Heart left ventricle (tissue), 16 donors: Measurements from ENCODE around the gene BPHL. TPM values are rescaled to one million over a fixed set of nuclear protein-coding genes. Genes with fewer than 3 reads are reported as not detected.

Experiments used
- ATAC-seq, 4 donors: fragments of 200-7000 bp; cut with Tn5 transposase; one replicate each; pipeline ENCODE4 v1.9.1; 2020 to 2022; ENCODE audit warnings: moderate library complexity in 4 of 4, mild to moderate bottlenecking in 3 of 4, moderate number of reproducible peaks in 1 of 4
- DNase-seq, 5 donors: peaks; one replicate each; pipeline ENCODE4 v3.0.0-alpha.2; 2020
- H3K27ac ChIP-seq, 12 donors: fragments of 200-600 bp; sonication (generic) in 4 of 12; one replicate each; pipeline versions ENCODE4 v1.5.0 to v1.8.0; 2016 to 2022; ENCODE audit warnings: mild to moderate bottlenecking in 2 of 12
- H3K27me3 ChIP-seq, 9 donors: fragments of 200-600 bp; sonication (generic) in 2 of 9; one replicate each; pipeline versions ENCODE4 v1.5.1 to v1.8.0; 2016 to 2022; ENCODE audit warnings: mild to moderate bottlenecking in 3 of 9
- H3K36me3 ChIP-seq, 9 donors: fragments of 200-600 bp; sonication (generic) in 2 of 9; one replicate each; pipeline versions ENCODE4 v1.5.0 to v1.8.0; 2018 to 2022; ENCODE audit warnings: mild to moderate bottlenecking in 2 of 9
- H3K4me1 ChIP-seq, 12 donors: fragments of 200-600 bp; sonication (generic) in 4 of 12; one replicate each; pipeline versions ENCODE4 v1.5.0 to v1.8.0; 2016 to 2022; ENCODE audit warnings: mild to moderate bottlenecking in 3 of 12
- H3K4me3 ChIP-seq, 12 donors: fragments of 200-600 bp; sonication (generic) in 4 of 12; one replicate each; pipeline versions ENCODE4 v1.5.0 to v1.8.0; 2017 to 2022; ENCODE audit warnings: mild to moderate bottlenecking in 9 of 12, moderate library complexity in 4 of 12
- H3K9me3 ChIP-seq, 12 donors: fragments of 200-600 bp; sonication (generic) in 4 of 12; one replicate each; pipeline versions ENCODE4 v1.5.0 to v1.8.0; 2016 to 2022; ENCODE audit warnings: mild to moderate bottlenecking in 1 of 12
- POLR2A ChIP-seq, 2 donors: fragments of 450-650 bp; IDR thresholded peaks; one replicate each; pipeline ENCODE4 v1.6.1; 2017; ENCODE audit warnings: antibody characterized with exemption in 2 of 2, mild to moderate bottlenecking in 2 of 2, moderate library complexity in 2 of 2
- WGBS, 4 donors: extraction: QIAGEN DNeasy Blood & Tissue Kit in 2 of 4; methylation state at CpG; one replicate each; pipeline versions ENCODE4 v1.1.5 to v1.1.7; 2013 to 2018; 5-methylcytosine and 5-hydroxymethylcytosine counted together
- intact Hi-C, 10 donors: fragments of 100-400 bp; cut with DNase I; formaldehyde crosslinking; loops; one replicate each; pipeline versions ENCODE4 v1.11.1 to v1.14.2; 2022
- long read RNA-seq, 3 donors: library from polyadenylated mRNA; unstranded; transcript quantifications; one replicate each; pipeline ENCODE4 v2.0.0, GENCODE V29; 2020 to 2021
- polyA plus RNA-seq, 2 donors: library from polyadenylated mRNA; stranded (reverse); fragments of 200-250 nt; gene quantifications; one replicate each; pipeline ENCODE4 v1.2.3, GENCODE V29; 2013
- total RNA-seq, 9 donors: library from RNA; depleted of rRNA in 2 of 9; stranded (reverse); fragments of >200 nt in 2 of 9; fragmentation: NEBNext Ultra II Directional in 3 of 9; extraction: Animal tissue kit (Norgen Biotek cat#: 25700) in 3 of 9; gene quantifications; one replicate each; pipeline versions ENCODE4 v1.1.0 to v1.2.4, GENCODE V29; 2016 to 2023
- TF ChIP-seq, protein P1 (sequence below), 12 donors: fragments of 200-600 bp; sonication (generic) in 4 of 12; IDR thresholded peaks; one replicate each; pipeline versions ENCODE4 v1.5.0 to v1.8.0; 2018 to 2022; ENCODE audit warnings: antibody characterized with exemption in 12 of 12, mild to moderate bottlenecking in 5 of 12
- donor health status: ischemic (EF 13 %, LVEDD 7.1; RV severe dilation, severe dysfunction).
- donor health status: healthy with polysubstance abuse.
- donor health status: DM: no; HTN: yes; CAD: no.
- donor health status: DM: no; HTN: no; CAD: no.
- donor health status: ischemic (EF 25% LVEDD 6.9; RV normal size, moderate dysfunction).
- donor health status: ischemic (EF 25% LVEDD 5.7; RV mildly dilated, moderate dysfunction).
- donor health status: healthy.
- donor health status: DM: yes; HTN: yes; CAD: no.
- donor health status: ischemic (EF 35%, LVEDD 5.7; RV mildly dilated, moderate dysfunction).
- donor health status: nonischemic (EF 11% LVEDD 7.7; RV severe dilation, severe dysfunction).
- donor health status: DM: yes; HTN: yes; CAD: no.
- donor health status: PGD.
- donor health status: ischemic (EF 29% LVEDD 5.4; RV normal size, mild dysfunction).
- donor health status: nonischemic (EF 23%, LVEDD 6.1; RV moderate dilation, normal function).

The BPHL gene
- total RNA-seq (10 to 100 TPM; 11.5 to 38.2 (median 17.2) TPM), polyA plus RNA-seq (10 to 100 TPM in 1 of 2 donors, 1 to 10 TPM in 1; 4.8 to 13.3 TPM)
- long read RNA-seq, donor 1, transcript BPHL-203 (7 exons, 1,928 nt): major isoform, 22 of 25 reads
- long read RNA-seq, donor 1, partial matches to known transcripts: 1 of 25 reads
- long read RNA-seq, donor 1, other reads (novel, unspliced or antisense): 2 of 25 reads
- long read RNA-seq, donor 2, transcript BPHL-203 (7 exons, 1,928 nt): major isoform, 69 of 80 reads
- long read RNA-seq, donor 2, partial matches to known transcripts: 0 of 80 reads
- long read RNA-seq, donor 2, other reads (novel, unspliced or antisense): 6 of 80 reads
- long read RNA-seq, donor 3, transcript BPHL-203 (7 exons, 1,928 nt): major isoform, 14 of 16 reads
- long read RNA-seq, donor 3, partial matches to known transcripts: 0 of 16 reads
- long read RNA-seq, donor 3, other reads (novel, unspliced or antisense): 0 of 16 reads

DNA sequence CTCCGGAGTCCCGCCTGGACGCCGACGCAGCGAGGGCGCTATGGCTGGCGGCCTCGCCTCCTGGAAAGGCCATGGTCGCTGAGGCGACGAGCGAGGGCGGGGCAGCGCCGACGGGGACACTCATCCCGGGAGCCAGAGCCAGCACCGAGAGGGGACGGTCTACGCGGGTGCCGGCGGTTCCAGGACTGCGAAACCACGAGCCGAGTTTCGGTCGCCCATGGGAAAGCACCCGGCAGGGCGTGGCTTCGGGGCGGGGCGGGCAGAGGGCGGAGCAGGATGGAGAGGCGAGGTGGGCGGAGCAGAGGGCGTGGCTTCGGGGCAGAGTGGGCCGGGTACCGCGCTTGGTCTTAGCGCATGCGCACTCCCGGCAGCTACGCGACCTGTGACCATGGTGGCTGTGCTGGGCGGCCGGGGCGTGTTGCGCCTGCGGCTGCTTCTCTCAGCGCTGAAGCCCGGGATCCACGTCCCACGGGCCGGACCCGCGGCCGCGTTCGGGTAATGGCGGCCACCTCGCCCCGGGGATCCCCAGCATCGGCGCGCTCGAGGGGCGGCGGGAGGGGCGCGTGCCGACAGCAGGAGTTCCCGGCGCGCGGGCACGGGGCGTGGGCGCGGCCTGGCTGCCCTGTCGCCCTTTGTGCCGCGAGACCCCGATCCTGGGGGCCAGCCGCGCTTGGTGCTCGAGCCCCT lies at the start of gene BPHL:
Gene BPHL (plus strand): TSS at position 359 of the 687 bp plus-strand sequence. CDS start 30 bp downstream, at position 389.
- H3K36me3 ChIP-seq: peaks cover 0 to 25% (median 20%) of the 10 kb centered on the region in 9 donors
- H3K4me1 ChIP-seq: peaks cover 0 to 18% (median 9%) of the 10 kb centered on the region in 12 donors
- 0 to 1% (median 1%) methylated on average over 59 to 89 of the region's 89 CpGs for WGBS, 4 donors
- intact Hi-C loops: no loop called here
- TF ChIP-seq POLR2A (IDR thresholded peaks at IDR 0.05): peak in 1 of 2 donors; percentile 88
- TF ChIP-seq, protein P1, sequence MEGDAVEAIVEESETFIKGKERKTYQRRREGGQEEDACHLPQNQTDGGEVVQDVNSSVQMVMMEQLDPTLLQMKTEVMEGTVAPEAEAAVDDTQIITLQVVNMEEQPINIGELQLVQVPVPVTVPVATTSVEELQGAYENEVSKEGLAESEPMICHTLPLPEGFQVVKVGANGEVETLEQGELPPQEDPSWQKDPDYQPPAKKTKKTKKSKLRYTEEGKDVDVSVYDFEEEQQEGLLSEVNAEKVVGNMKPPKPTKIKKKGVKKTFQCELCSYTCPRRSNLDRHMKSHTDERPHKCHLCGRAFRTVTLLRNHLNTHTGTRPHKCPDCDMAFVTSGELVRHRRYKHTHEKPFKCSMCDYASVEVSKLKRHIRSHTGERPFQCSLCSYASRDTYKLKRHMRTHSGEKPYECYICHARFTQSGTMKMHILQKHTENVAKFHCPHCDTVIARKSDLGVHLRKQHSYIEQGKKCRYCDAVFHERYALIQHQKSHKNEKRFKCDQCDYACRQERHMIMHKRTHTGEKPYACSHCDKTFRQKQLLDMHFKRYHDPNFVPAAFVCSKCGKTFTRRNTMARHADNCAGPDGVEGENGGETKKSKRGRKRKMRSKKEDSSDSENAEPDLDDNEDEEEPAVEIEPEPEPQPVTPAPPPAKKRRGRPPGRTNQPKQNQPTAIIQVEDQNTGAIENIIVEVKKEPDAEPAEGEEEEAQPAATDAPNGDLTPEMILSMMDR (IDR thresholded peaks at IDR 0.05): peak in 1 of 12 donors; percentile 12
- H3K4me3 ChIP-seq: peak within 1 kb of the TSS; percentile 62 to 94 (median 80)
- no peaks in the 10 kb centered on the region for H3K9me3 ChIP-seq
- ATAC-seq (peak; percentile 97 to 99 (median 98)), DNase-seq (peak; percentile 98 to 100 (median 98))
- peak within 1 kb of the TSS; percentile 77 to 95 (median 92) for H3K27ac ChIP-seq
- H3K27me3 ChIP-seq: no peaks in the 10 kb centered on the region

DNA sequence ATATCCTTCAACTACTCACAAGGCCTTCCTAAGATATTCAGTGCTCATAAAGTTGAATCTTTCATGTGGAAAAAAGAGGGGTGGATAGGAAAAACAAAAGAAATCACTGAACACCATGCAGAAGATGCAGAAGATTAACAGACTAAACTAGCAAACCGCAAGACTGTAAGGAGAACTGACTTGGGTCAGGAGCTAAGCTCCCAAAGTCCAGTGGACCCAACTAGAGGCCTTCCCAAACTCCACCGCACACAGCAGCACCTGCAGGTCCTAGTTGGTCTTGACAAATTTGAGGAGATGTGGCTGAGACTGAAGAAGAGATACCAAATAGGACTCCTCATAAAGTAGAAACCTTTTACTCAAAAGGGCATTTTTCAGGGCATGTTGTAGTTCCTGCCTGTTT lies 46.9 kb upstream of the BPHL start:
- H3K27ac ChIP-seq: no peak overlapping the region

DNA sequence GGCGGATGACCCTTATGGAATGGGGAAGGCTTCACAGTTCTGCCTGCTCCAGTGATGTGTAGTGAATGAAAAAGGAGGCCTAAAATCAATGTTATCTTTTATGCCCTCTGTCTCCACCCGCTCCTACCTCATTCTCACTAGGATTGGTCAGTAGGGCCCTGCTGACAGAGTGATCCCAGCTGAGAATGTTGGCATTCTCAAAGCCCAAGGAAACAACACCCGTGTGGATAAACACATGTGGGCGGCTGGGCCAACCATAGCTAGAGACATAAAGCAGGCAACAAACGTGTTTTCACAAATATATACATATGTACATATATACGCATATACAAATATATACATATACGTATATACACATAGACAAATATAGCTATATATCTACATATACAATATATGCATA lies 45.7 kb upstream of the BPHL start:
- Histone ChIP-seq H3K9me3 (no peaks in the 10 kb centered on the region), H3K36me3 (peaks cover 0 to 50% (median 12%) of the 10 kb centered on the region in 9 donors), H3K4me3 (no peak overlapping the region), H3K27ac (no peak overlapping the region), H3K27me3 (no peaks in the 10 kb centered on the region), H3K4me1 (peaks cover 5 to 57% (median 32%) of the 10 kb centered on the region in 12 donors)
- DNase-seq: peak in 1 of 5 donors; percentile 9
- 62 to 81% (median 80%) methylated on average over 7 of the region's 7 CpGs for WGBS, 4 donors
- intact Hi-C loops: loop anchor here in 1 of 10 donors (5.0 kb wide), 1 partner anchor 40 kb away; no protein-coding TSS in a partner anchor
- ATAC-seq: no peak
- TF ChIP-seq, protein P1 (IDR thresholded peaks at IDR 0.05): no peak
- TF ChIP-seq POLR2A (IDR thresholded peaks at IDR 0.05): no peak

More for the DNA sequence above, 46.9 kb upstream of the BPHL start:
- ATAC-seq (no peak), DNase-seq (peak in 1 of 5 donors; percentile 11)
- Histone ChIP-seq H3K4me3 (no peak overlapping the region), H3K4me1 (peaks cover 5 to 64% (median 35%) of the 10 kb centered on the region in 12 donors), H3K9me3 (no peaks in the 10 kb centered on the region), H3K36me3 (peaks cover 0 to 39% (median 0%) of the 10 kb centered on the region in 9 donors), H3K27me3 (no peaks in the 10 kb centered on the region)
- WGBS, 4 donors: 85 to 91% (median 90%) methylated on average over 2 of the region's 2 CpGs
- intact Hi-C loops: loop anchor here in 1 of 10 donors (5.0 kb wide), 1 partner anchor 41 kb away; no protein-coding TSS in a partner anchor
- TF ChIP-seq, protein P1 (IDR thresholded peaks at IDR 0.05): no peak
- TF ChIP-seq POLR2A (IDR thresholded peaks at IDR 0.05): no peak
